ENCODE results near the gene DCPS. TPM values are rescaled to one million over a fixed set of nuclear protein-coding genes. Genes with fewer than 3 reads are reported as not detected.
A peak's percentile ranks its signal among the peaks of the same experiment; 100 is the strongest.

Gene DCPS
- total RNA-seq, 1 donor from 2014 or later: 14.6 TPM

- DNase-seq (ENCODE audit: low read depth): no peak
Observed at GRCh38 chr11:126327281-126328000, 23.6 kb downstream of the DCPS start.

GRCh38 chr11:126328001-126328390 lies 24.1 kb downstream of the DCPS start:
- no peak for DNase-seq (ENCODE audit: low read depth)

GRCh38 chr11:126328444-126328843 lies 24.6 kb downstream of the DCPS start:
- no peak for DNase-seq (ENCODE audit: low read depth)

- no peak for DNase-seq (ENCODE audit: low read depth)
Observed at GRCh38 chr11:126328938-126329643, 25.2 kb downstream of the DCPS start.

- DNase-seq (ENCODE audit: low read depth): no peak
Observed at GRCh38 chr11:126329644-126330211, 25.9 kb downstream of the DCPS start.

- no peak for DNase-seq (ENCODE audit: low read depth)
Observed at GRCh38 chr11:126331286-126331685, 27.4 kb downstream of the DCPS start.

GRCh38 chr11:126332221-126332711 lies 28.4 kb downstream of the DCPS start:
- DNase-seq (ENCODE audit: low read depth): peak; percentile 91

GRCh38 chr11:126333142-126333541 lies 29.3 kb downstream of the DCPS start:
- no peak for DNase-seq (ENCODE audit: low read depth)

GRCh38 chr11:126334659-126335462 lies 31.0 kb downstream of the DCPS start:
- DNase-seq (ENCODE audit: low read depth): peak; percentile 57

- DNase-seq (ENCODE audit: low read depth): no peak
Observed at GRCh38 chr11:126335463-126335760, 31.6 kb downstream of the DCPS start.

- DNase-seq (ENCODE audit: low read depth): no peak
Observed at GRCh38 chr11:126336138-126336541, 32.3 kb downstream of the DCPS start.

- DNase-seq (ENCODE audit: low read depth): no peak
Observed at GRCh38 chr11:126336671-126337101, 32.8 kb downstream of the DCPS start.

- DNase-seq (ENCODE audit: low read depth): no peak
Observed at GRCh38 chr11:126337126-126337473, 33.2 kb downstream of the DCPS start.

- no peak for DNase-seq (ENCODE audit: low read depth)
Observed at GRCh38 chr11:126337474-126338241, 33.8 kb downstream of the DCPS start.

GRCh38 chr11:126338346-126339055 lies 34.6 kb downstream of the DCPS start:
- no peak for DNase-seq (ENCODE audit: low read depth)

- DNase-seq (ENCODE audit: low read depth): no peak
Observed at GRCh38 chr11:126339073-126339862, 35.4 kb downstream of the DCPS start.

GRCh38 chr11:126339863-126340434 lies 36.1 kb downstream of the DCPS start:
- no peak for DNase-seq (ENCODE audit: low read depth)

- no peak for DNase-seq (ENCODE audit: low read depth)
Observed at GRCh38 chr11:126340960-126341606, 37.2 kb downstream of the DCPS start.

GRCh38 chr11:126341760-126342161 lies 37.9 kb downstream of the DCPS start:
- peak; percentile 62 for DNase-seq (ENCODE audit: low read depth)
